Mesenchymal stem cell (in vitro differentiated cells and primary cell): ENCODE results near the gene C22orf31.

Experiments
- DNase-seq: peaks from one replicate; pipeline ENCODE4 v3.0.0-alpha.2; 2013
- H2AFZ ChIP-seq: one replicate; pipeline ENCODE4 v1.6.1; 2013; ENCODE audit warnings: low read depth, mild to moderate bottlenecking, control low read depth, inconsistent platforms, low read length, moderate library complexity
- H2AK5ac ChIP-seq: 2 replicates; pipeline ENCODE4 v1.6.1; 2013; ENCODE audit warnings: low read length, moderate library complexity, mild to moderate bottlenecking, inconsistent platforms; ENCODE audit not compliant: severe bottlenecking
- H2BK120ac ChIP-seq: one replicate; pipeline ENCODE4 v1.6.1; 2013; ENCODE audit warnings: low read depth, mild to moderate bottlenecking, inconsistent platforms, low read length, moderate library complexity
- H2BK12ac ChIP-seq, 2 experiments: one replicate each; pipeline ENCODE4 v1.6.1; 2013; ENCODE audit warnings: inconsistent platforms in 2 of 2, low read length in 2 of 2, mild to moderate bottlenecking in 2 of 2, moderate library complexity in 2 of 2, control low read depth in 1 of 2
- H2BK15ac ChIP-seq: one replicate; pipeline ENCODE4 v1.6.1; 2013; ENCODE audit warnings: mild to moderate bottlenecking, low read depth, inconsistent platforms; ENCODE audit not compliant: poor library complexity, severe bottlenecking
- H2BK5ac ChIP-seq: 2 replicates; pipeline ENCODE4 v1.6.1; 2013; ENCODE audit warnings: low read depth, mild to moderate bottlenecking, low read length, control low read depth, inconsistent platforms; ENCODE audit not compliant: poor library complexity, severe bottlenecking
- H3K14ac ChIP-seq, 2 experiments: one replicate each; pipeline ENCODE4 v1.6.1; 2013; ENCODE audit warnings: inconsistent platforms in 2 of 2, low read length in 2 of 2, control low read depth in 1 of 2, mild to moderate bottlenecking in 1 of 2, moderate library complexity in 1 of 2
- H3K18ac ChIP-seq, 2 experiments: one replicate each; pipeline ENCODE4 v1.6.1; 2013; ENCODE audit warnings: inconsistent platforms in 2 of 2, low read length in 2 of 2, control low read depth in 1 of 2, low read depth in 1 of 2, mild to moderate bottlenecking in 1 of 2
- H3K23ac ChIP-seq, 2 experiments: one replicate each; pipeline ENCODE4 v1.6.1; 2013; ENCODE audit warnings: inconsistent platforms in 2 of 2, low read length in 2 of 2, mild to moderate bottlenecking in 2 of 2, moderate library complexity in 2 of 2, control low read depth in 1 of 2
- H3K27ac ChIP-seq: 2 replicates; pipeline ENCODE4 v1.5.1; 2013; ENCODE audit warnings: mild to moderate bottlenecking, moderate library complexity, low read length, control low read depth, inconsistent platforms; ENCODE audit not compliant: poor library complexity, severe bottlenecking
- H3K27me3 ChIP-seq, 2 experiments: 2 replicates each; pipeline versions ENCODE4 v1.6.1 to v1.7.0; 2013; ENCODE audit warnings: low read length in 2 of 2, mild to moderate bottlenecking in 2 of 2, moderate library complexity in 2 of 2, control low read depth in 1 of 2, inconsistent platforms in 1 of 2; ENCODE audit not compliant: control insufficient read depth in 1 of 2, insufficient read depth in 1 of 2
- H3K36me3 ChIP-seq, 2 experiments: 2 replicates each; pipeline versions ENCODE4 v1.6.1 to v1.7.0; 2013; ENCODE audit warnings: low read length in 2 of 2, control low read depth in 1 of 2, inconsistent platforms in 1 of 2, low read depth in 1 of 2, mild to moderate bottlenecking in 1 of 2; ENCODE audit not compliant: insufficient read depth in 2 of 2, control insufficient read depth in 1 of 2
- H3K4ac ChIP-seq, 2 experiments: one replicate each; pipeline ENCODE4 v1.6.1; 2013; ENCODE audit warnings: inconsistent platforms in 2 of 2, low read length in 2 of 2, mild to moderate bottlenecking in 2 of 2, moderate library complexity in 2 of 2, control low read depth in 1 of 2, low read depth in 1 of 2
- H3K4me1 ChIP-seq: 2 replicates; pipeline ENCODE4 v1.6.1; 2013; ENCODE audit warnings: low read depth, low read length, control low read depth; ENCODE audit not compliant: control insufficient read depth, insufficient read depth
- H3K4me2 ChIP-seq: 2 replicates; pipeline ENCODE4 v1.6.1; 2013; ENCODE audit warnings: low read length, mild to moderate bottlenecking, inconsistent platforms; ENCODE audit not compliant: poor library complexity, severe bottlenecking
- H3K4me3 ChIP-seq, 2 experiments: 2 replicates each; pipeline versions ENCODE4 v1.5.1 to v1.7.0; 2013; ENCODE audit warnings: low read length in 2 of 2, mild to moderate bottlenecking in 2 of 2, control low read depth in 1 of 2, low read depth in 1 of 2; ENCODE audit not compliant: insufficient read depth in 1 of 2
- H3K79me1 ChIP-seq: replicated peaks from 2 replicates; pipeline ENCODE4 v1.6.1; 2013; ENCODE audit warnings: mild to moderate bottlenecking, control low read depth, low read length, inconsistent platforms; ENCODE audit not compliant: poor library complexity, severe bottlenecking
- H3K9ac ChIP-seq: 2 replicates; pipeline ENCODE4 v1.7.0; 2013; ENCODE audit warnings: mild to moderate bottlenecking, low read length, moderate library complexity
- H3K9me3 ChIP-seq: 2 replicates; pipeline ENCODE4 v1.7.0; 2013; ENCODE audit warnings: mild to moderate bottlenecking, low read length; ENCODE audit not compliant: control insufficient read depth
- H4K8ac ChIP-seq: one replicate; pipeline ENCODE4 v1.6.1; 2013; ENCODE audit warnings: inconsistent platforms, mild to moderate bottlenecking, low read length, moderate library complexity
- H4K91ac ChIP-seq: one replicate; pipeline ENCODE4 v1.6.1; 2013; ENCODE audit warnings: mild to moderate bottlenecking, low read length, inconsistent platforms
- WGBS: methylation state at CpG from one replicate; pipeline ENCODE4 v1.1.7; 2013; ENCODE audit warnings: mixed read lengths; 5-methylcytosine and 5-hydroxymethylcytosine counted together

The C22orf31 gene

DNA sequence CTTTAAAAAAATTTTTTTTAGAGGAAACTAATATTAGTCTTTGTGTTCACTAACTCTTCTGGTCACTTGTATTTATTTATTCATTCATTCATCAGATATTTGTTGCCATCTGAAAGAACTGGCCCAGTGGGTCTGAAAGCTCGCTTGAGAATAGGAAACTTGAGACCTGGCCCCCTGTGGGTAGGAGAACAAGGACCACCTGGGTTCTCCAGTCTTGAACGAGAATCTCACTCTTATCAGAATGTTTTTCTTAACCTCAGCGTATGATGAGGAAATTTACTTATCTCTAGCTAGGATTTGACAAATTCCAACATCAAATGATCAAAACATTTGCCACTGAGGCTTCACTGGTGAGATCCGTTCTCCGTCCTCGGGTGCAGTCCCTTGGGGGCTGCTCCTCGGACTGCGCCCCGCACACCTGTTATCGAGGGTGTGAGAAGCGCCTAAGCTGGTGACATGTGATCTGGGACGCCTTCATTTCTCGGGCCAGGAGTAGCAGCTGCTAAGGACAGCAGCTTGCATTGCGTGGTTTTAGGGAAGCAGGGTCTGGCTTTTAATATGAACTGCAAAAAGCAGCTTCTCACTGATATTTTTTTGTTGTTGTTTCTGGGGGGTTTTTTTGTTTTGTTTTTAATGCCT lies 6.3 kb downstream of the C22orf31 start:
- H2BK12ac ChIP-seq = no peak overlapping the region
- peaks cover 4 to 16% of the 10 kb centered on the region in 2 experiments for H3K36me3 ChIP-seq
- DNase-seq = no peak
- H4K8ac ChIP-seq = no peak overlapping the region
- H3K9me3 ChIP-seq = no peaks in the 10 kb centered on the region
- H2AK5ac ChIP-seq = no peak overlapping the region
- no peak overlapping the region for H2BK15ac ChIP-seq
- no peak overlapping the region for H3K4ac ChIP-seq
- no peak overlapping the region for H2AFZ ChIP-seq
- no peak overlapping the region for H3K4me2 ChIP-seq
- H3K4me1 ChIP-seq = no peaks in the 10 kb centered on the region
- H3K27me3 ChIP-seq = peaks cover 0 to 2% of the 10 kb centered on the region in 2 experiments
- no peak overlapping the region for H3K18ac ChIP-seq
- no peak overlapping the region for H3K9ac ChIP-seq
- no peak overlapping the region for H3K4me3 ChIP-seq
- H3K27ac ChIP-seq = no peak overlapping the region
- no peaks in the 10 kb centered on the region for H3K79me1 ChIP-seq
- no peak overlapping the region for H3K23ac ChIP-seq
- WGBS = 83% methylated on average over 14 of the region's 14 CpGs
- no peak overlapping the region for H4K91ac ChIP-seq
- H3K14ac ChIP-seq = no peak overlapping the region
- H2BK5ac ChIP-seq = no peak overlapping the region
- no peak overlapping the region for H2BK120ac ChIP-seq

DNA sequence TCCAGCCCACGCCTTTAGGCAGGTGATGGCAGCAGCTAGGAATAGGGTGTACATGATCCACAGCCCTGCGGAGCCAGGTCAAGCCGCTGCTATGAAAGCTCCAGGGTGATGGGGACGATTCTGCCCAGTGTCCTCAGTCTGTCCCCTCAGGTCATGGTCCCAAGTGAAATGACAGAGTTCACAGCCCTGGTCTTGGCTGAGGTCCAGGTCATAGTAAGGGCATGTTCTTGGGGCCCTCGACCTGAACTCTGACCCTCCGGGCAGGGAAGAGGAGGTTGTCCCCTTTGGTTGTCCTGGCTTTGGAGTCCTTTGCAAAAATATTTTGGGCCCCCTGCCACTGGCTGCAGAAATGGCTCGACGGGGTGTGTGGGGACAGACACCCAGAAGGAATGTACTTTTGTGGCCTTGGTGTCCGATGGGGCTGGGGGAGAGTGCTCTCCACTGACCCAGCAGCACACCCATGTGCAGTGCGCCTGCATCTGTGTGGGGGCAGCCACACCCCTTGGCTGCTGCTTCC lies 7.3 kb downstream of the C22orf31 start:
- Histone ChIP-seq H3K4me2 (no peak overlapping the region), H3K36me3 (peaks cover 12 to 26% of the 10 kb centered on the region in 2 experiments), H2BK5ac (no peak overlapping the region), H3K14ac (no peak overlapping the region), H3K9me3 (no peaks in the 10 kb centered on the region), H3K23ac (no peak overlapping the region), H4K91ac (no peak overlapping the region), H3K9ac (no peak overlapping the region), H2BK12ac (no peak overlapping the region), H3K79me1 (no peaks in the 10 kb centered on the region), H2BK120ac (no peak overlapping the region), H2AK5ac (no peak overlapping the region), H2BK15ac (no peak overlapping the region), H3K18ac (no peak overlapping the region), H3K4ac (no peak overlapping the region), H3K27me3 (no peaks in the 10 kb centered on the region), H2AFZ (no peak overlapping the region), H3K4me1 (no peaks in the 10 kb centered on the region), H3K4me3 (no peak overlapping the region), H3K27ac (no peak overlapping the region), H4K8ac (no peak overlapping the region)
- 94% methylated on average over 10 of the region's 10 CpGs for WGBS
- no peak for DNase-seq

DNA sequence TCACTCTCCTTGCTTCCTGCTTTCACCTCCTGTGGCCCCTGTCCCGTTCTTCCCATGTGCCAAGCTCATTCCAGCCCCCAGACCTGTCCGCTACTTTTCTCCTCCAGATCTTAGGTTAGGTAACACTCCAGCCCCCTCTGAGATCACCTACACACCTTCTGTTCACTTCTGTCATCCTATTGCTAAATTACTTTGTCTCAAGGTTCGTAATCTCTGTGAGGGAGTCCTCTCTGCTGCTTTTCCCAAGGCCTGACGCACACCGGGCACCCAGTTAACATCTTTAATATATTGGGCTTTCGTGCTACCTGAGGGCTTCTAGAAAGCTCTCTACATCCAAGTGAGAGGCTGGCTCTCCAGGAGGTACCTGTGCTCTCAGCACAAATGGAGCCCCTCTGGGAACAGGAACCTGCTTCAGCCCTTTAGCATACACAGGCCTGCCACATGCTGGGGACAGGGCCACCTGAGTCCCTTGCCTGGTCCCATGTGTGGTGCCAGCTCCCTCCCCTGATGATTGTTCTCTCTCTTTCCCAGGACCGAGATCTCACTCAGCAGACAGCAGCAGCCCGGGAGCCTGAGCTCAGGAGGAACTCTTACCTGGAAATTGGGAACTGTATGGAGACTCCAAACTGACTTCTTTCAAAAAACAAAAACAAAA lies 8.5 kb downstream of the C22orf31 start:
- WGBS = 93% methylated on average over 8 of the region's 8 CpGs
- H3K36me3 ChIP-seq = peaks cover 24 to 38% of the 10 kb centered on the region in 2 experiments
- H3K4me2 ChIP-seq = no peak overlapping the region

DNA sequence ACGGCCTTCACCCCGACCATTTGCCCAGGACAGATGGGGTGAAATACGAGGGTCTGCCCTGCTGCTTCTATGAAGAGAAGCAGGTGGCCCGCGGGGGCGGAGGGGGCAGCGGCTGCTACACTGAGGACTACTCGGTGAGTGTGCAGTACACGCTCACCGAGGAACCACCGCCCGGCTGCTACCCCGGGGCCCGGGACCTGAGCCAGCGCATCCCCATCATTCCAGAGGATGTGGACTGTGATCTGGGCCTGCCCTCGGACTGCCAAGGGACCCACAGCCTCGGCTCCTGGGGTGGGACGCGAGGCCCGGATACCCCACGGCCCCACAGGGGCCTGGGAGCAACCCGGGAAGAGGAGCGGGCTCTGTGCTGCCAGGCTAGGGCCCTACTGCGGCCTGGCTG lies 11.2 kb downstream of the C22orf31 start:
- no peak for DNase-seq
- 95% methylated on average over 24 of the region's 24 CpGs for WGBS
- peaks cover 14% of the 10 kb centered on the region for H3K79me1 ChIP-seq

More for the DNA sequence above, 8.5 kb downstream of the C22orf31 start:
- Histone ChIP-seq H4K8ac (no peak overlapping the region), H3K14ac (no peak overlapping the region), H3K18ac (no peak overlapping the region), H2BK12ac (no peak overlapping the region), H4K91ac (no peak overlapping the region), H3K27ac (no peak overlapping the region), H3K4me3 (no peak overlapping the region), H3K27me3 (no peaks in the 10 kb centered on the region), H2AFZ (no peak overlapping the region), H3K9me3 (no peaks in the 10 kb centered on the region), H3K79me1 (peaks cover 4% of the 10 kb centered on the region), H2AK5ac (no peak overlapping the region), H2BK5ac (no peak overlapping the region), H3K4ac (no peak overlapping the region), H3K23ac (no peak overlapping the region), H3K4me1 (no peaks in the 10 kb centered on the region), H3K9ac (no peak overlapping the region), H2BK120ac (no peak overlapping the region), H2BK15ac (no peak overlapping the region)
- DNase-seq = no peak

More for the DNA sequence above, 11.2 kb downstream of the C22orf31 start:
- Histone ChIP-seq H3K14ac (no peak overlapping the region), H2BK15ac (no peak overlapping the region), H2BK12ac (no peak overlapping the region), H2BK5ac (no peak overlapping the region), H3K4me3 (no peak overlapping the region), H3K9me3 (no peaks in the 10 kb centered on the region), H4K91ac (no peak overlapping the region), H3K4ac (no peak overlapping the region), H3K36me3 (peaks cover 49 to 54% of the 10 kb centered on the region in 2 experiments), H3K27me3 (no peaks in the 10 kb centered on the region), H2BK120ac (no peak overlapping the region), H3K23ac (no peak overlapping the region), H2AFZ (no peak overlapping the region), H3K9ac (no peak overlapping the region), H3K27ac (no peak overlapping the region), H4K8ac (no peak overlapping the region), H3K18ac (no peak overlapping the region), H3K4me1 (peaks cover 1% of the 10 kb centered on the region), H2AK5ac (no peak overlapping the region), H3K4me2 (no peak overlapping the region)
